Measurements from ENCODE around the gene PLCH2.

DNA sequence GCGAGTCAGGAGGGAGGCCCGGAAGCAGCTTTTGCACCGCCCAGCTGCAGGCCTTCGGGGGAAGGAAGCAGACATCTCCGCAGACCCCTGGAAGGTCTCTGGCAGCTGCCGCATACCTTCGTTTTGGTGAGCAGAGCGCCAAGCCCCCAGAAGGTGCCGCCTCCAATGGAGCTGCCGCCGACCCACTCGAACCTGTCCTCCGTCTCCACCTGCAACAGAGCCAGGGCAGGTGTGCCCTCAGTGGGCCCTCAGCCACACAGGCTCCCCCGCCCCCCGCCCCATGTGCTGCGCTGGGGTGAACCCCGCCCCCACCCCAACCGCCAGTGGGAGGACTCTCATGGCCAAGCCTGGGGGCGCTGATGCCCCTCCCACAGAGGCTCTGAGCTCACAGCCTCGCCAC lies 44.1 kb downstream of the PLCH2 start:
- TF ChIP-seq MYC (IDR thresholded peaks at IDR 0.05; ENCODE audit: low read depth, low read length) (no peak), EZH2 (IDR thresholded peaks at IDR 0.05; ENCODE audit: borderline replicate concordance, low read depth, low read length, severe bottlenecking) (no peak), JUN (IDR thresholded peaks at IDR 0.05; ENCODE audit: borderline replicate concordance, insufficient read depth, insufficient read length, low read depth) (no peak), POLR2AphosphoS5 (IDR thresholded peaks at IDR 0.05; ENCODE audit: insufficient read depth, low read depth, low read length) (no peak), POLR2A (IDR thresholded peaks at IDR 0.05; ENCODE audit: low read depth, low read length) (no peak)
- TF ChIP-seq, protein P1, sequence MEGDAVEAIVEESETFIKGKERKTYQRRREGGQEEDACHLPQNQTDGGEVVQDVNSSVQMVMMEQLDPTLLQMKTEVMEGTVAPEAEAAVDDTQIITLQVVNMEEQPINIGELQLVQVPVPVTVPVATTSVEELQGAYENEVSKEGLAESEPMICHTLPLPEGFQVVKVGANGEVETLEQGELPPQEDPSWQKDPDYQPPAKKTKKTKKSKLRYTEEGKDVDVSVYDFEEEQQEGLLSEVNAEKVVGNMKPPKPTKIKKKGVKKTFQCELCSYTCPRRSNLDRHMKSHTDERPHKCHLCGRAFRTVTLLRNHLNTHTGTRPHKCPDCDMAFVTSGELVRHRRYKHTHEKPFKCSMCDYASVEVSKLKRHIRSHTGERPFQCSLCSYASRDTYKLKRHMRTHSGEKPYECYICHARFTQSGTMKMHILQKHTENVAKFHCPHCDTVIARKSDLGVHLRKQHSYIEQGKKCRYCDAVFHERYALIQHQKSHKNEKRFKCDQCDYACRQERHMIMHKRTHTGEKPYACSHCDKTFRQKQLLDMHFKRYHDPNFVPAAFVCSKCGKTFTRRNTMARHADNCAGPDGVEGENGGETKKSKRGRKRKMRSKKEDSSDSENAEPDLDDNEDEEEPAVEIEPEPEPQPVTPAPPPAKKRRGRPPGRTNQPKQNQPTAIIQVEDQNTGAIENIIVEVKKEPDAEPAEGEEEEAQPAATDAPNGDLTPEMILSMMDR (IDR thresholded peaks at IDR 0.05; ENCODE audit: extremely low read depth in 1 of 2, insufficient read depth in 1 of 2, low read depth in 1 of 2, low read length in 2 of 2): no peak

Data from endothelial cell of umbilical vein (primary cell).